HUES64 (cell line): ENCODE results near the gene NRIP1.
"Not testable (repeated sequence)": the region's sequence is repeated elsewhere in the genome, so short reads cannot be mapped to it uniquely, and the experiment has no call there.

Experiments used
- H3K27ac ChIP-seq: 2 replicates; pipeline ENCODE4 v1.7.0; 2013; ENCODE audit warnings: low read depth, low read length, inconsistent platforms
- H3K27me3 ChIP-seq: 2 replicates; pipeline ENCODE4 v1.6.1; 2013; ENCODE audit warnings: mild to moderate bottlenecking, low read length; ENCODE audit not compliant: insufficient read depth
- H3K36me3 ChIP-seq: 2 replicates; pipeline ENCODE4 v1.6.1; 2013; ENCODE audit warnings: mild to moderate bottlenecking, low read length; ENCODE audit not compliant: insufficient read depth
- H3K4me1 ChIP-seq: 2 replicates; pipeline ENCODE4 v1.6.1; 2013; ENCODE audit warnings: mild to moderate bottlenecking, low read length, moderate library complexity; ENCODE audit not compliant: insufficient read depth
- H3K4me3 ChIP-seq: 2 replicates; pipeline ENCODE4 v1.5.1; 2013; ENCODE audit warnings: mild to moderate bottlenecking, low read length, moderate library complexity
- H3K9ac ChIP-seq: 2 replicates; pipeline ENCODE4 v1.6.1; 2013; ENCODE audit warnings: mild to moderate bottlenecking, low read depth, low read length
- H3K9me3 ChIP-seq: 2 replicates; pipeline ENCODE4 v1.6.1; 2013; ENCODE audit warnings: low read depth, low read length; ENCODE audit not compliant: insufficient read depth
- WGBS: fragments of 150-250, 120-280 bp; methylation state at CpG from one replicate; pipeline ENCODE4 v1.1.7; 2013; ENCODE audit warnings: missing lambda C conversion rate; 5-methylcytosine and 5-hydroxymethylcytosine counted together

Gene NRIP1

GRCh38 chr21:15037095-15037899 lies 27.5 kb downstream of the NRIP1 start:
- WGBS = over 99% methylated on average over 5 of the region's 5 CpGs
- peaks cover 1% of the 10 kb centered on the region; the same call in 1 of the 2 replicates for H3K36me3 ChIP-seq

GRCh38 chr21:15036189-15036588 lies 28.6 kb downstream of the NRIP1 start:
- WGBS = 89% methylated on average over 1 of the region's 1 CpG
- no peaks in the 10 kb centered on the region for H3K9me3 ChIP-seq
- no peak overlapping the region for H3K9ac ChIP-seq
- no peak overlapping the region for H3K27ac ChIP-seq
- 0 out of 2 replicates have a peak, but pooled peaks cover 4% of the 10 kb centered on the region for H3K36me3 ChIP-seq
- H3K4me1 ChIP-seq = no peaks in the 10 kb centered on the region
- no peaks in the 10 kb centered on the region for H3K27me3 ChIP-seq
- no peak overlapping the region for H3K4me3 ChIP-seq

More at GRCh38 chr21:15037095-15037899, 27.5 kb downstream of the NRIP1 start:
- H3K9ac ChIP-seq = no peak overlapping the region
- H3K27ac ChIP-seq = no peak overlapping the region
- H3K9me3 ChIP-seq = no peaks in the 10 kb centered on the region
- H3K4me3 ChIP-seq = no peak overlapping the region
- H3K27me3 ChIP-seq = no peaks in the 10 kb centered on the region
- no peaks in the 10 kb centered on the region for H3K4me1 ChIP-seq

GRCh38 chr21:15034126-15034853 lies 30.5 kb downstream of the NRIP1 start:
- Histone ChIP-seq H3K27me3 (no peaks in the 10 kb centered on the region), H3K4me1 (no peaks in the 10 kb centered on the region), H3K36me3 (0 out of 2 replicates have a peak, but pooled peaks cover 4% of the 10 kb centered on the region), H3K27ac (no peak overlapping the region), H3K4me3 (no peak overlapping the region), H3K9ac (no peak overlapping the region), H3K9me3 (no peaks in the 10 kb centered on the region)
- no CpG with 5 or more reads among the region's 2 CpGs for WGBS

- Histone ChIP-seq H3K9me3 (no peaks in the 10 kb centered on the region), H3K4me1 (no peaks in the 10 kb centered on the region; the same call in 1 of the 2 replicates), H3K4me3 (no peak overlapping the region), H3K27ac (no peak overlapping the region), H3K27me3 (no peaks in the 10 kb centered on the region), H3K36me3 (0 out of 2 replicates have a peak, but pooled peaks cover 4% of the 10 kb centered on the region), H3K9ac (no peak overlapping the region)
- 100% methylated on average over 2 of the region's 4 CpGs for WGBS
Measured at GRCh38 chr21:15031790-15032357, 32.9 kb downstream of the NRIP1 start.

GRCh38 chr21:15031362-15031761 lies 33.4 kb downstream of the NRIP1 start:
- not testable (repeated sequence) for H3K9me3 ChIP-seq, H3K4me1 ChIP-seq, H3K27ac ChIP-seq, H3K4me3 ChIP-seq, H3K9ac ChIP-seq, H3K36me3 ChIP-seq, H3K27me3 ChIP-seq
- WGBS = 98% methylated on average over 5 of the region's 14 CpGs

- not testable (repeated sequence) for H3K9me3 ChIP-seq, H3K27ac ChIP-seq, H3K4me1 ChIP-seq, H3K9ac ChIP-seq, H3K36me3 ChIP-seq, H3K27me3 ChIP-seq, H3K4me3 ChIP-seq
- 94% methylated on average over 7 of the region's 8 CpGs for WGBS
Measured at GRCh38 chr21:15030861-15031260, 33.9 kb downstream of the NRIP1 start.

GRCh38 chr21:15029077-15029476 lies 35.7 kb downstream of the NRIP1 start:
- Histone ChIP-seq H3K9ac (no peak overlapping the region), H3K27me3 (no peaks in the 10 kb centered on the region), H3K4me1 (no peaks in the 10 kb centered on the region; the same call in 1 of the 2 replicates), H3K4me3 (no peak overlapping the region), H3K27ac (no peak overlapping the region), H3K9me3 (no peaks in the 10 kb centered on the region), H3K36me3 (0 out of 2 replicates have a peak, but pooled peaks cover 4% of the 10 kb centered on the region)
- 88% methylated on average over 4 of the region's 4 CpGs for WGBS

- Histone ChIP-seq H3K36me3 (0 out of 2 replicates have a peak, but pooled peaks cover 4% of the 10 kb centered on the region), H3K4me1 (no peaks in the 10 kb centered on the region; the same call in 1 of the 2 replicates), H3K9ac (no peak overlapping the region), H3K27me3 (no peaks in the 10 kb centered on the region), H3K9me3 (no peaks in the 10 kb centered on the region), H3K4me3 (no peak overlapping the region), H3K27ac (no peak overlapping the region)
- WGBS = 83% methylated on average over 1 of the region's 3 CpGs
Measured at GRCh38 chr21:15028186-15028585, 36.6 kb downstream of the NRIP1 start.

- Histone ChIP-seq H3K4me1 (no peaks in the 10 kb centered on the region; the same call in 1 of the 2 replicates), H3K9me3 (no peaks in the 10 kb centered on the region), H3K27me3 (no peaks in the 10 kb centered on the region), H3K4me3 (no peak overlapping the region), H3K27ac (no peak overlapping the region), H3K36me3 (0 out of 2 replicates have a peak, but pooled peaks cover 3% of the 10 kb centered on the region), H3K9ac (no peak overlapping the region)
- WGBS = 97% methylated on average over 4 of the region's 5 CpGs
Measured at GRCh38 chr21:15027056-15027455, 37.7 kb downstream of the NRIP1 start.

GRCh38 chr21:15026370-15026769 lies 38.4 kb downstream of the NRIP1 start:
- H3K9me3 ChIP-seq = no peaks in the 10 kb centered on the region
- H3K9ac ChIP-seq = no peak overlapping the region
- no peaks in the 10 kb centered on the region; the same call in 1 of the 2 replicates for H3K4me1 ChIP-seq
- H3K27me3 ChIP-seq = no peaks in the 10 kb centered on the region
- no CpG with 5 or more reads among the region's 2 CpGs for WGBS
- no peaks in the 10 kb centered on the region for H3K36me3 ChIP-seq
- H3K4me3 ChIP-seq = no peak overlapping the region
- no peak overlapping the region for H3K27ac ChIP-seq

- H3K27ac ChIP-seq = no peak overlapping the region
- no peaks in the 10 kb centered on the region for H3K36me3 ChIP-seq
- no peaks in the 10 kb centered on the region for H3K27me3 ChIP-seq
- H3K9me3 ChIP-seq = no peaks in the 10 kb centered on the region
- no peak overlapping the region for H3K4me3 ChIP-seq
- 100% methylated on average over 3 of the region's 5 CpGs for WGBS
- no peaks in the 10 kb centered on the region; the same call in 1 of the 2 replicates for H3K4me1 ChIP-seq
- no peak overlapping the region for H3K9ac ChIP-seq
Measured at GRCh38 chr21:15023776-15024175, 41.0 kb downstream of the NRIP1 start.
